Raji (cell line): ENCODE measurements around the gene PPP1CB.

Experiments
- POLR2A ChIP-seq: IDR thresholded peaks from 2 replicates; pipeline ENCODE4 v1.6.1; 2011; ENCODE audit warnings: low read depth, low read length, control low read depth; ENCODE audit not compliant: insufficient read depth

The PPP1CB gene

GRCh38 chr2:28810384-28811285 lies 59.0 kb downstream of the PPP1CB start, which contains the start of gene SPDYA:
Gene SPDYA (plus strand): TSS chr2:28810834. CDS start chr2:28816015, 5,181 bp downstream.
- no peak for TF ChIP-seq POLR2A

GRCh38 chr2:28818053-28818452 lies 66.4 kb downstream of the PPP1CB start:
- TF ChIP-seq POLR2A = no peak

GRCh38 chr2:28821295-28821958 lies 69.8 kb downstream of the PPP1CB start:
- no peak for TF ChIP-seq POLR2A

GRCh38 chr2:28822036-28822435 lies 70.4 kb downstream of the PPP1CB start:
- TF ChIP-seq POLR2A = no peak

GRCh38 chr2:28824207-28824606 lies 72.6 kb downstream of the PPP1CB start:
- no peak for TF ChIP-seq POLR2A

- no peak for TF ChIP-seq POLR2A
Observed at GRCh38 chr2:28824870-28825269, 73.2 kb downstream of the PPP1CB start.

- no peak for TF ChIP-seq POLR2A
Observed at GRCh38 chr2:28828382-28828781, 76.8 kb downstream of the PPP1CB start.

- no peak for TF ChIP-seq POLR2A
Observed at GRCh38 chr2:28833740-28834470, 82.3 kb downstream of the PPP1CB start.

- TF ChIP-seq POLR2A = no peak
Observed at GRCh38 chr2:28835781-28836180, 84.2 kb downstream of the PPP1CB start.

- TF ChIP-seq POLR2A = no peak
Observed at GRCh38 chr2:28838971-28839370, 87.3 kb downstream of the PPP1CB start.

- no peak for TF ChIP-seq POLR2A
Observed at GRCh38 chr2:28842042-28842441, 90.4 kb downstream of the PPP1CB start.
